Sigmoid colon (tissue), 7 donors: ENCODE measurements around the gene TNFRSF11A. TPM values are rescaled to one million over a fixed set of nuclear protein-coding genes. Genes with fewer than 3 reads are reported as not detected.

ENCODE experiments used
- DNase-seq: peaks from one replicate; pipeline ENCODE4 v3.0.0-alpha.2; 2019
- H3K27ac ChIP-seq, 4 donors: fragments of 200-600 bp; sonication (generic); one replicate each; pipeline ENCODE4 v1.5.1; 2016 to 2019; ENCODE audit warnings: mild to moderate bottlenecking in 1 of 4
- H3K27me3 ChIP-seq, 3 donors: fragments of 200-600 bp; sonication (generic); one replicate each; pipeline ENCODE4 v1.5.1; 2019; ENCODE audit warnings: mild to moderate bottlenecking in 1 of 3
- H3K36me3 ChIP-seq, 4 donors: fragments of 200-600 bp; sonication (generic); one replicate each; pipeline ENCODE4 v1.5.1; 2016 to 2019
- H3K4me1 ChIP-seq, 4 donors: fragments of 200-600 bp; sonication (generic); one replicate each; pipeline ENCODE4 v1.5.1; 2017 to 2019
- H3K4me3 ChIP-seq, 4 donors: fragments of 200-600 bp; sonication (generic); one replicate each; pipeline ENCODE4 v1.5.1; 2017 to 2019; ENCODE audit warnings: mild to moderate bottlenecking in 2 of 4, moderate library complexity in 1 of 4
- H3K9me3 ChIP-seq, 4 donors: fragments of 200-600 bp in 3 of 4; sonication (generic) in 3 of 4; one replicate each; pipeline versions ENCODE4 v1.5.1 to v1.6.1; 2013 to 2019
- EP300 ChIP-seq, 4 donors: sonication (generic); formaldehyde crosslinking; IDR thresholded peaks; one replicate each; pipeline ENCODE4 v1.6.1; 2017; ENCODE audit warnings: antibody characterized with exemption in 4 of 4
- POLR2A ChIP-seq, 2 donors: fragments of 450-650 bp; IDR thresholded peaks; one replicate each; pipeline ENCODE4 v1.6.1; 2016; ENCODE audit warnings: antibody characterized with exemption in 2 of 2, mild to moderate bottlenecking in 2 of 2, moderate library complexity in 2 of 2
- POLR2AphosphoS5 ChIP-seq, 4 donors: sonication (generic); formaldehyde crosslinking; IDR thresholded peaks; one replicate each; pipeline ENCODE4 v1.6.1; 2017; ENCODE audit warnings: antibody characterized with exemption in 4 of 4
- WGBS, 2 donors: extraction: QIAGEN DNeasy Blood & Tissue Kit; methylation state at CpG; one replicate each; pipeline ENCODE4 v1.1.7; 2013; 5-methylcytosine and 5-hydroxymethylcytosine counted together
- intact Hi-C: fragments of 100-400 bp; cut with DNase I; formaldehyde crosslinking; loops from one replicate; pipeline ENCODE4 v1.15.1; 2023
- polyA plus RNA-seq, 3 donors: library from polyadenylated mRNA; stranded (reverse); fragments of 200-250 nt; gene quantifications; one replicate each; pipeline ENCODE4 v1.2.3, GENCODE V29; 2013
- total RNA-seq, 4 donors: library from RNA; depleted of rRNA; stranded (reverse); fragments of >200 nt; gene quantifications; one replicate each; pipeline ENCODE4 v1.1.0, GENCODE V29; 2016
- TF ChIP-seq, protein P1 (sequence below), 4 experiments: fragments of 450-650 bp in 3 of 4; fragments of 200-600 bp in 1 of 4; IDR thresholded peaks; one replicate each; pipeline ENCODE4 v1.5.1; 2016 to 2019; ENCODE audit warnings: antibody characterized with exemption in 4 of 4, mild to moderate bottlenecking in 3 of 4, moderate library complexity in 2 of 4
- donor health status: healthy with polysubstance abuse.
- donor health status: Bipolar disorder and iron deficiency.
- donor health status: healthy.

TNFRSF11A gene
- total and polyA plus RNA-seq, 7 donors = 2.1 to 19.9 (median 3.6) TPM

DNA sequence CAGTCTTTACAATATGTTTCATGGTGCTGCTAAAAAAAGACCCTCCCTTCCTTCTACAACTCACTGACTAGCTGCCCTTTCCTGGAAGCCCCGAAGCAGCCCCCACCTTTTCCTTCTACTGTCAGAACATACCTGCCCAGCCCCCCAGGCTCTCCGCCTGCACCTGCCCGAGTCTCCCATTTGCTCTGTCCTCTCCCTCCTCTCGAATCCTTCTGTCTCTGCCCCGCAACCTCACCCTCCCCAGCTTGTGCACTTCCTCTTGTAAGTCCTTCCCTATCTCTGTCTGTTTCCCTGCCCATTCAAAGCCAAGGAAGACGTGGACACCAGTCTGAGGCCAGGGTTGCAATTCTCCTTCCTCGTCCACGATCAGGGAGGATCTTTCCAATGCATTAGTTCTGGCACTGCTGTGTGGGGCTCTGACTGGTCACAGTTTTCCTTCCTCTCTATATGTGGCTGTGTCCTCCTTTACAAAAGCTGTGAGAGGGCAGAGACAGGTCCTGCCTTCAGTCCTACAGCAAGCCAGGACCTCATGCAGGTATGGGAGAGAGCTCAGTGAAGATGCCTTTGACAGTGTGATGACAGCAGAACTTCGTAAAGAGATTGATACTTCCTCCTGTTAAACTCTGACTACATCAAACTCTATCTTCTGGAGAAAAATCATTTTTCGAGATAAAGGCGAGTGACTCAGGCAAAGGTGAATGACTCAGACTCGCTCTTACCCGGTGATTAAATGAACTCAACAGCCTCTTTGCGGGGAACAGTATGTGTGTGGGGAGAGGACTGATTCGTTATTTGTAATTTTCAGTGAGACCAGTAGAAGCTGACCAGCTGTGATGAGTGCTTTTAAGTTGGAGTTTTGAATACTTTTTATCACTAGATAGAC is 14.2 kb downstream of the TNFRSF11A start:
- WGBS, 2 donors = 18 to 55% methylated on average over 15 of the region's 15 CpGs
- intact Hi-C loops = no loop called here

DNA sequence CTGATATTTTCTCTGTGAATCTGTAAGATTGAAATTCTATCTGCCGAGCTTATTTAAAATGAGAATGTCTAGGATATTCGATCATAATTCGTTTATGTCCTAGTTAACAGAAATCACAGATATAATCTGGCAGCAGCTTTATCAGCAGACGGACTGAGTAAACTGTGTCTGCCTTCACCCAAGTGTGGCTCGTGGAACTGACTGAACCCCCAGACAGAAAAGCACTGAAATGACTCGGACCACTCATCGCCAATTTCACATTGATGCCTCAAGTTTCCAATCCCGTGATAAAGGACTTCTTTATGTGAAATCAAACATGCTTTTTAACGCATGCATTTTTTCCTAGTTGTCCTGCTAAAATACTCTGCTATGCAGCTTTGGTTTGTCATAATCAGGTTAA is 15.9 kb downstream of the TNFRSF11A start:
- no peak overlapping the region for H3K27ac ChIP-seq
- H3K4me3 ChIP-seq = no peak overlapping the region
- 63 to 82% methylated on average over 9 of the region's 9 CpGs for WGBS, 2 donors
- TF ChIP-seq POLR2AphosphoS5 (IDR thresholded peaks at IDR 0.05) = no peak
- TF ChIP-seq, protein P1, sequence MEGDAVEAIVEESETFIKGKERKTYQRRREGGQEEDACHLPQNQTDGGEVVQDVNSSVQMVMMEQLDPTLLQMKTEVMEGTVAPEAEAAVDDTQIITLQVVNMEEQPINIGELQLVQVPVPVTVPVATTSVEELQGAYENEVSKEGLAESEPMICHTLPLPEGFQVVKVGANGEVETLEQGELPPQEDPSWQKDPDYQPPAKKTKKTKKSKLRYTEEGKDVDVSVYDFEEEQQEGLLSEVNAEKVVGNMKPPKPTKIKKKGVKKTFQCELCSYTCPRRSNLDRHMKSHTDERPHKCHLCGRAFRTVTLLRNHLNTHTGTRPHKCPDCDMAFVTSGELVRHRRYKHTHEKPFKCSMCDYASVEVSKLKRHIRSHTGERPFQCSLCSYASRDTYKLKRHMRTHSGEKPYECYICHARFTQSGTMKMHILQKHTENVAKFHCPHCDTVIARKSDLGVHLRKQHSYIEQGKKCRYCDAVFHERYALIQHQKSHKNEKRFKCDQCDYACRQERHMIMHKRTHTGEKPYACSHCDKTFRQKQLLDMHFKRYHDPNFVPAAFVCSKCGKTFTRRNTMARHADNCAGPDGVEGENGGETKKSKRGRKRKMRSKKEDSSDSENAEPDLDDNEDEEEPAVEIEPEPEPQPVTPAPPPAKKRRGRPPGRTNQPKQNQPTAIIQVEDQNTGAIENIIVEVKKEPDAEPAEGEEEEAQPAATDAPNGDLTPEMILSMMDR (IDR thresholded peaks at IDR 0.05) = no peak
- H3K36me3 ChIP-seq = no peaks in the 10 kb centered on the region
- intact Hi-C loops = no loop called here
- H3K9me3 ChIP-seq = no peaks in the 10 kb centered on the region
- H3K4me1 ChIP-seq = no peaks in the 10 kb centered on the region
- no peak for DNase-seq
- no peaks in the 10 kb centered on the region for H3K27me3 ChIP-seq

More for the DNA sequence above, 14.2 kb downstream of the TNFRSF11A start:
- Histone ChIP-seq H3K36me3 (no peaks in the 10 kb centered on the region), H3K27ac (no peak overlapping the region), H3K4me1 (no peaks in the 10 kb centered on the region), H3K9me3 (no peaks in the 10 kb centered on the region), H3K27me3 (no peaks in the 10 kb centered on the region), H3K4me3 (no peak overlapping the region)
- TF ChIP-seq, protein P1 (IDR thresholded peaks at IDR 0.05) = no peak
- TF ChIP-seq EP300 (IDR thresholded peaks at IDR 0.05) (no peak), POLR2AphosphoS5 (IDR thresholded peaks at IDR 0.05) (no peak), POLR2A (IDR thresholded peaks at IDR 0.05) (no peak)
- DNase-seq = no peak

DNA sequence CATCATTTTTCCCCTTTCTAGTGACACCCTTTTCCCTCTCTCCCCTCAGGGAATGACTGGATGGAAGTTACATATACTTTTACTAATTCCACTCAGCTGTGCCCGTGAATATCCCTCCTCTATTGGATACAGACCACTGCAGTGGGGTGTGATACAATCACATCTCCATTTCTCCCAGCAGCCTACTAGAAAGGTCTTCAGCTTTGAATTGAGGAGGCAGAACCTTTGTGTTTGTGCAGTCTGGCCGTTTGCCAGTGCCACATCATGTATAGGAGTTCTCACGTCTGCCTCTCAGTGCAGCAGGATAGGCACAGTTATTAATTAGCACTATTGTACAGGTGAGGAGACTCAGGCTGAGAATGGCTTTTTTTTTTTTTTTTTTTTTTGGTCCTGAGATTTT is 16.4 kb downstream of the TNFRSF11A start:
- intact Hi-C loops = no loop called here
- no peak for DNase-seq
- TF ChIP-seq EP300 (IDR thresholded peaks at IDR 0.05) = no peak
- TF ChIP-seq POLR2AphosphoS5 (IDR thresholded peaks at IDR 0.05) = no peak
- no peak for TF ChIP-seq POLR2A (IDR thresholded peaks at IDR 0.05)
- TF ChIP-seq, protein P1 (IDR thresholded peaks at IDR 0.05) = no peak
- no peaks in the 10 kb centered on the region for H3K36me3 ChIP-seq
- H3K27ac ChIP-seq = no peak overlapping the region
- H3K9me3 ChIP-seq = no peaks in the 10 kb centered on the region
- no peaks in the 10 kb centered on the region for H3K4me1 ChIP-seq
- H3K27me3 ChIP-seq = no peaks in the 10 kb centered on the region
- H3K4me3 ChIP-seq = no peak overlapping the region
- WGBS, 2 donors = 39 to 64% methylated on average over 3 of the region's 3 CpGs

DNA sequence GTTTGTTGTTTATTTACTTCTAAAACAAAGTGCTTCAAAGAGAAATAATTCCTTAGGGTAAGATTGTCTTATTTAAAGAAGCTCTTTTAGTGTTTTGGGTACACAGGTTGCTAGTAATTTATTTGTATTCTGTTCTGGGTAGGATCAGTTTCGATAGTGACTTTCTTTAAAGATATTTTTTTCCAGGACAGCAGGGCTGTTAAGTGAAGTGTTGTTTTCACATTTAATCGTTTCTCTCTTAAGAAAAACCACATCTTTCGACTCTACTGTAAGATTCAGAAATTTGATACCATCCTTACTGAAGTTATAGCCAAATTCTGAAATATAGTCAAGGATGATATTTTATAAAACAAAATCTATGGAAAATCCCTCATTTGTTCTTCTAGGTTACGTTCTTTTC is 17.8 kb downstream of the TNFRSF11A start:
- H3K27ac ChIP-seq = no peak overlapping the region
- no peaks in the 10 kb centered on the region for H3K9me3 ChIP-seq
- no peaks in the 10 kb centered on the region for H3K4me1 ChIP-seq
- no peaks in the 10 kb centered on the region for H3K27me3 ChIP-seq
- TF ChIP-seq EP300 (IDR thresholded peaks at IDR 0.05) = no peak
- TF ChIP-seq POLR2A (IDR thresholded peaks at IDR 0.05) = no peak
- no peak for TF ChIP-seq POLR2AphosphoS5 (IDR thresholded peaks at IDR 0.05)
- TF ChIP-seq, protein P1 (IDR thresholded peaks at IDR 0.05) = no peak
- H3K36me3 ChIP-seq = no peaks in the 10 kb centered on the region
- intact Hi-C loops = no loop called here
- no peak overlapping the region for H3K4me3 ChIP-seq
- DNase-seq = no peak
- WGBS, 2 donors = 91% methylated on average over 4 of the region's 4 CpGs
